ENCODE measurements around the gene YEATS2.
"Not testable (repeated sequence)": the region's sequence is repeated elsewhere in the genome, so short reads cannot be mapped to it uniquely, and the experiment has no call there.

The YEATS2 gene

GRCh38 chr3:183697610-183698317, at the start of gene YEATS2:
TSS of gene YEATS2 (plus strand) at chr3:183697797. CDS start at chr3:183715163, 17,366 bp downstream.
- DNase-seq: peak; percentile 88

DNA sequence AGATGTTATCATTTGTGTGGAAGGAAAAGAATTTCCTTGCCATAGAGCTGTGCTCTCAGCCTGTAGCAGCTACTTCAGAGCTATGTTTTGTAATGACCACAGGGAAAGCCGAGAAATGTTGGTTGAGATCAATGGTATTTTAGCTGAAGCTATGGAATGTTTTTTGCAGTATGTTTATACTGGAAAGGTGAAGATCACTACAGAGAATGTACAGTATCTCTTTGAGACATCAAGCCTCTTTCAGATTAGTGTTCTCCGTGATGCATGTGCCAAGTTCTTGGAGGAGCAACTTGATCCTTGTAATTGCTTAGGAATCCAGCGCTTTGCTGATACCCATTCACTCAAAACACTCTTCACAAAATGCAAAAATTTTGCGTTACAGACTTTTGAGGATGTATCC, 47.0 kb upstream of the YEATS2 start:
- DNase-seq: no peak

GRCh38 chr3:183653209-183654064, 44.2 kb upstream of the YEATS2 start:
- DNase-seq: no peak

GRCh38 chr3:183654727-183655126, 42.9 kb upstream of the YEATS2 start:
- no peak for DNase-seq

DNA sequence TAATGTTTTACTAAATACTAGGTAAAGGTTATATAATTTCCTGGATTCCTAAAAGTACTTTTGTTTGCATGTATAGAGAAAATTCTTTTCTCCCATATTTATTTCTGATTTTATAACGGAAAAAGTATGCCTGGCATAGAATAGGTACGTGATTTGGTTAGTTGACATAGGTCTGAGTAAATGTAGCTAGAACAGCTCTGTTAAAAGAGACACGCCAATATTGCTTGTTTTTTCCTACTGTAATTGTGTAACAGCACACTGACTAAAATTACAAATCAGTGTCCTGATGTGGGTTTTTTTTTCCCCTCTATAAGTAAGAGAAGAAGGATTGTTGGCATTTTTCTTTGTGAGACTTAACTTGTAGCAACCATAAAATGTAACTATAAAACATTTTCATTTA, 35.5 kb upstream of the YEATS2 start:
- DNase-seq: no peak

DNA sequence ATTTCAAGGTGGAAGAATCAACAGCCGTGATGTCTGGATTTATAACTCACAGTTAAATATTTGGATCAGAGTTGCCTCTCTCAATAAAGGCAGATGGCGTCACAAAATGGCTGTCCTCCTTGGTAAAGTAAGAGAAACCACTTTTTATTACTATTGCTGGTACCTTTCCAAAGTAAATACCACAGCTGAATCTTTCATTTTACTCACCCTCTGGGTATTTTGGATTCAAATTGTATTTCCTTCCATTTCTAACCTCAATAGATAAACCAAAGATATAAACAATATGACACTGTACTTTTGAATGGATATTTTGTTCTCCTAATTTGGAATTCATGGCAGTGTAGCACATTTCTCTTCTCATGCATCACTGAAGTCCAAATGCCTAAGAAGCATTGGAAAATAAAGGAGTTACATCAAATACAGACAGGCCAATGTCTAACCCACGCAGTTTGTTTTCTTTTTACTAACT, 32.6 kb upstream of the YEATS2 start:
- DNase-seq: no peak

- DNase-seq: no peak
These were observed 17.5 kb upstream of the YEATS2 start for GRCh38 chr3:183680061-183680460.

- no peak for DNase-seq
These were observed 9.9 kb upstream of the YEATS2 start for GRCh38 chr3:183687705-183688104.

DNA sequence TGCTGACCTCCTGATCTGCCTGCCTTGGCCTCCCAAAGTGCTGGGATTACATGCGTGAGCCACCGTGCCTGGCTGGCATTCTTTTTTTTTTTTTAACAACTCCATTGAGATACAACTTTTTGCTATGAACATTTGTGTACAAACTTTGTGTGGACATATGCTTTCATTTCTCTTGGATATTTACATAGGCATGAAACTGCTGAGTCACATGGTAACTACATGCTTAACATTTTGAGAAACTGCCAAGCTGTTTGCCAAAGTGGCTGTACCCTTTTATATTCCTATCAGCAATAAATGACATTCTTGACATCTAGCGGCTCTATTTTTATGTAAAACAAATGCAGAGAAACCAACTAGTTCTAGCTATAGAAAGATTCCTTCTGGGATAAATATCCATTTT, 8.7 kb upstream of the YEATS2 start:
- no peak for DNase-seq

GRCh38 chr3:183689621-183690020, 8.0 kb upstream of the YEATS2 start:
- DNase-seq: not testable (repeated sequence)

- no peak for DNase-seq
These were observed 7.1 kb upstream of the YEATS2 start for GRCh38 chr3:183690402-183690995.

DNA sequence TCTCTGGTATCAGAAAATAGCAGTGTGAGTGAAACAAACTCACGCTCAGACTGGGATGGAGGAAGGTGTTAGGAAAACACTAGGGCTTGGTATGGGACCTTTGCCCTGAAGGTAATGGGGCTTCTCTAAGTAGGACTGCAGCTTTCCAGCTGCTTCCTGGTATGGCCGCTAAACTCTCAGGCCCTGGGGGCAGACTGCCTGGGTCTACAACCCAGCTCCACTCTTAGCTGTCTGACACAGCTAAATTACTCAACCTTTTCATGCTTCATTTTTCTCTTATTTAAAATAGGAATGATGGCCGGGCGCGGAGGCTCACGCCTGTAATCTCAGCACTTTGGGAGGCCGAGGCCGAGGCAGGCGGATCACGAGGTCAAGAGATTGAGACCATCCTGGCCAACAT, 5.2 kb upstream of the YEATS2 start:
- DNase-seq: no peak

GRCh38 chr3:183695569-183696364, 1.8 kb upstream of the YEATS2 start:
- DNase-seq: no peak

DNA sequence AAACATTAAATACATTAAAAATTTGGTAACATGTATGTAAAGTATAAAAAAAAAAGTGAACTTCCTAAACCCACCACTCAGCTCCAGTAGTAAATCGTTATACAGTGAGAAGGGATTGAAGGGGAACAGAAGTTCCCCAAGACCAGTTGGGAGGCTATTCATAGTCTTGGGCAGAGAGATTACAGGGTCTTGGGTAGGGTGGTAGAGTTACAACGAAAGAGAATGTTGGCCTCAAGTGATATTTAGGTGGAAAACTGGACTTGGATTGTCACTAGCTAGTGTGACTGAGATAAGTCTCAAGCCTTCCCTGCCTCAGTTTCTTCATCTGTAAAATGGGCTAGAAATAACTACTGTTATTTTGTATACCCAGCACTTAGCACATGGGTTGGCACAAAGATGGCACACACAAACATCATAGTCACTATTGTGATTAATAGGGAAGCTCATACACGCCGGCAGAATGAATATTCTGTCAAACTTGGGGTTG, 431 bp upstream of the YEATS2 start:
- DNase-seq: no peak

GRCh38 chr3:183698318-183698751, 738 bp downstream of the YEATS2 start:
- peak; percentile 48 for DNase-seq

DNA sequence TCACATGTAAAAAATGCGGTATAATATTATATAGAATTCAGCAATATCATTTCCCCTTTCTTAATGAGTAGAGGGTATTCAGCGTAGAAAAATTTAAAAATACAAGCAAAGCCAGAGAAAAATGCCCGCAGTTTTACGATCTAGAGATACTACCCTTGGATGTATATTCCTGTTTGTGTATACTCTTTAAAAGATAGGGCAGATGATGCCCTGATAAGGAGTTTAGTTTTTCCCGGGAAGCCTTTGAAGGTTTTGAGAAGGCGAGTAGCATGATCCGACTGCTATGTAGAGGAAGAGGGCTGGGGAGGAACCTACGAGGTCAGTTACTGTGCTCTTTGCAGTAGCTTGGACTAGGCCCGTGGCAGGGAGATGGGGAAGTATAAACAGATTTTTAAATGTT, 1.2 kb downstream of the YEATS2 start:
- DNase-seq: peak; percentile 18

- DNase-seq: no peak
These were observed 1.8 kb downstream of the YEATS2 start for GRCh38 chr3:183699238-183699947.

DNA sequence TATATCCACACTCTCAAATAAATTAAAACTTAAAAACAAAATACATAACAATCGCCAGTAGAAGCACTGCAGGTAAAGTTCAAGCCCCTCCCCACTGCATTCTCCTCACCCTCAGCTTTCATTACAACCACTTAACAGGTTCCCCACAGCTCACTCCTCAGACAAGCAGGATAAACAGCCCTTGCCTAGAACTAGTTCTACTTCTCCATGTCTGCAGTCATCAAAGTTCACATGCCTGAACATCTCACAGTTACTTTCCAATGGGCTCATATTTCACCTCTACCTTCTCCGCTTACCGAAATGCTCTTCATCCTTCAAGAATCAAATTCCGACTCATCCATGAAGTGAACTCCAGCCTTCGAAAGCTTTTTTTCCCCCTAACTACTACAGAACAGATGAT, 4.1 kb downstream of the YEATS2 start:
- no peak for DNase-seq

- DNase-seq: not testable (repeated sequence)
These were observed 6.3 kb downstream of the YEATS2 start for GRCh38 chr3:183703892-183704291.

- no peak for DNase-seq
These were observed 12.6 kb downstream of the YEATS2 start for GRCh38 chr3:183710231-183710630.

DNA sequence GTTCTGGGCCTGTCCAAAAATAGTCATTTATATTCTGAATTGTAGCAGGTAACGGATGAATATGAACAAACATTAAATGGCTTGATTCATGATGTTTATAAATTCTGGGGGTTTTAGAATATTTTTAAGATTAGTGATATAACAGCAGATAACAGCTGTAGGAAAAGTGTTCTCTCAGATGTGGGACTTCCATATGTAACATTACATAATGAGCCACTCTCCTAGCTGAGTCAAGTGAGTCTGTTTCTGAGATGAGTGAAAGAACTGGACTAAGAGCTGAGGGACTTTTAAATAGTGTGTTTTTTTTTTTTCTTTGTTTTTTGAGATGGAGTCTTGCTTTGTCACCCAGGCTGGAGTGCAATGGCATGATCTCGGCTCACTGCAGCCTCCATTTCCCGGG, 13.9 kb downstream of the YEATS2 start:
- no peak for DNase-seq

- no peak for DNase-seq
These were observed 17.0 kb downstream of the YEATS2 start for GRCh38 chr3:183714622-183715021.
